ENCODE measurements around the gene CDC25C. TPM values are rescaled to one million over a fixed set of nuclear protein-coding genes. Genes with fewer than 3 reads are reported as not detected.

Gene CDC25C
- total and polyA plus RNA-seq, 9 of the 15 experiments (the other 6 are each of a cell fraction or from before 2014, with no cell fraction given) = 19.1 to 63.7 (median 31.9) TPM

DNA sequence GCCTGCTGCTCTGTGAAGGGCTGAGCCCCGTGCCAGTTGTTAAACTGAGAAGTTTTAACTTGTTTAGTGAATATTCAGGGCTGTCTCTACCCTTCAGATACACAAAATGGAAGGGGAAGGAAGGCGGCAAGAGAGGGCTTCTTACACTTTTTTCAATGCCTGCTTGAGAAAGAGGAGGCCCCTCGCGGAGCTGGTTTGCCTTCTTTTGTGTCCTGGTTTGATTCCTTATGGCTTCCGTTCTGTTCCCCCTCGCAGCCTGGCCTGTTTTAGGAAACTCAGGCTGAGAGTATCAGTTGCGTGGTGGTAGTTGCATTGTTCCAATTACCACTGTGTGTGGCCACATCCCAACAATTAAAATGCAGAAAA lies 7.5 kb upstream of the CDC25C start (continued):
- TF ChIP-seq, protein P1, sequence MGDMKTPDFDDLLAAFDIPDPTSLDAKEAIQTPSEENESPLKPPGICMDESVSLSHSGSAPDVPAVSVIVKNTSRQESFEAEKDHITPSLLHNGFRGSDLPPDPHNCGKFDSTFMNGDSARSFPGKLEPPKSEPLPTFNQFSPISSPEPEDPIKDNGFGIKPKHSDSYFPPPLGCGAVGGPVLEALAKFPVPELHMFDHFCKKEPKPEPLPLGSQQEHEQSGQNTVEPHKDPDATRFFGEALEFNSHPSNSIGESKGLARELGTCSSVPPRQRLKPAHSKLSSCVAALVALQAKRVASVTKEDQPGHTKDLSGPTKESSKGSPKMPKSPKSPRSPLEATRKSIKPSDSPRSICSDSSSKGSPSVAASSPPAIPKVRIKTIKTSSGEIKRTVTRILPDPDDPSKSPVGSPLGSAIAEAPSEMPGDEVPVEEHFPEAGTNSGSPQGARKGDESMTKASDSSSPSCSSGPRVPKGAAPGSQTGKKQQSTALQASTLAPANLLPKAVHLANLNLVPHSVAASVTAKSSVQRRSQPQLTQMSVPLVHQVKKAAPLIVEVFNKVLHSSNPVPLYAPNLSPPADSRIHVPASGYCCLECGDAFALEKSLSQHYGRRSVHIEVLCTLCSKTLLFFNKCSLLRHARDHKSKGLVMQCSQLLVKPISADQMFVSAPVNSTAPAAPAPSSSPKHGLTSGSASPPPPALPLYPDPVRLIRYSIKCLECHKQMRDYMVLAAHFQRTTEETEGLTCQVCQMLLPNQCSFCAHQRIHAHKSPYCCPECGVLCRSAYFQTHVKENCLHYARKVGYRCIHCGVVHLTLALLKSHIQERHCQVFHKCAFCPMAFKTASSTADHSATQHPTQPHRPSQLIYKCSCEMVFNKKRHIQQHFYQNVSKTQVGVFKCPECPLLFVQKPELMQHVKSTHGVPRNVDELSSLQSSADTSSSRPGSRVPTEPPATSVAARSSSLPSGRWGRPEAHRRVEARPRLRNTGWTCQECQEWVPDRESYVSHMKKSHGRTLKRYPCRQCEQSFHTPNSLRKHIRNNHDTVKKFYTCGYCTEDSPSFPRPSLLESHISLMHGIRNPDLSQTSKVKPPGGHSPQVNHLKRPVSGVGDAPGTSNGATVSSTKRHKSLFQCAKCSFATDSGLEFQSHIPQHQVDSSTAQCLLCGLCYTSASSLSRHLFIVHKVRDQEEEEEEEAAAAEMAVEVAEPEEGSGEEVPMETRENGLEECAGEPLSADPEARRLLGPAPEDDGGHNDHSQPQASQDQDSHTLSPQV (IDR thresholded peaks at IDR 0.05) = 0 out of 2 replicates have a peak, but pooled peaks have one; percentile 22

DNA sequence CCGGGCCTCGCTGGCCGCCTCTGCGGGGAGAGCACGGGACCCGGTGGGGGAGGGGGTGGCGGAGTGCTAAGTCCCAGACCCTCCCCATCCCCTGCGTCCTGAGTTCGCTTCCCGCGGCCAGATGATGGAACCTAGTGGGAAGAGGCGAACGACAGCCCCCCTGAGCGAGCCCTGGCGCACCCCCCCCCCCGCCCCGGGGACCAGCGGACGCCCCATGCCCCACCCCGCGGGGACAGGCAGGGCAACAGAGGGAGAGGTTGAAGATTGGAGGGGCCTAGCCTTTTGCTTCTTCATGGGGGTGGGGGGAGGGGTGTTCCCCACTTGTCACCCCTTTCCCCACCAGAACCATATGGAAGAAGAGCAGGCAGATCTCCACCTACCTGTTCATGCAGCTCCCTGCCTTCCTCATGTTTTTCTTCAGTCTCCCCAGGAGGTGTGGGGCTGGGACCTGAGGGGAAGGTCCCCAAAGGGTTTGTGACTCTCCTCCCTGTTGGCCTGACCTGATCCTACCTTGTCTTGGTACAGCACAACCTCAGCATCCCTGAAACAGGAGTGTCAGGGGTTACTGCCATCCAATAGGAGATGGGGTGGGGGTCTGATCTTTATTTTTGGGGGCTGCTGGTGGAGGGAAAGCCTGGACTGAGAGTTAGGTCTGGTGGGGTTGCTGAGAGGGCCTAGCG lies 6.9 kb upstream of the CDC25C start:
- peak overlapping the region; percentile 91 to 96 for H3K9ac ChIP-seq (ENCODE audit: insufficient read depth in 1 of 2, low read depth in 2 of 2, low read length in 2 of 2)
- BruUV-seq (replicated peaks) = no TSS peak
- ChIA-PET POLR2A (interaction anchor here (0.6 to 7.9 kb wide), 36 partner anchors 7 to 205 kb away, joined by 3 to 416 read pairs (median 4); partner anchors contain the start of genes BRD8, CDC23, CDC25C and EGR1), CTCF (ENCODE audit: low intra/inter-chr PET ratio) (interaction anchor here (0.6 to 5.4 kb wide), 2 partner anchors 14 to 1310 kb away, joined by 4 to 31 read pairs; partner anchors contain the start of gene KDM3B)
- H3K9me1 ChIP-seq (ENCODE audit: control insufficient read depth, insufficient read depth, low read length) = peaks cover 5% of the 10 kb centered on the region
- H3K79me2 ChIP-seq (ENCODE audit: control insufficient read depth, insufficient read depth, low read length) = peaks cover 39% of the 10 kb centered on the region
- H3K4me2 ChIP-seq (ENCODE audit: insufficient read depth, low read length) = peak overlapping the region; percentile 99
- 0 out of 2 replicates have a peak, but pooled peaks cover 7% of the 10 kb centered on the region for H4K20me1 ChIP-seq (replicated peaks; ENCODE audit: control insufficient read depth, insufficient read depth, low read length)
- H3K36me3 ChIP-seq (ENCODE audit: control insufficient read depth, insufficient read depth, low read length) = peaks cover 34% of the 10 kb centered on the region
- intact Hi-C loops (cut with micrococcal nuclease) (loop anchor here (2.0 kb wide), 1 partner anchor 14 kb away; the partner anchor contains the start of gene KDM3B), in situ Hi-C loops (cut with MboI) (no loop called here)
- peak overlapping the region; percentile 63 for H3K4me3 ChIP-seq
- FAIRE-seq (no peak), DNase-seq (ENCODE audit: extremely low read depth in 1 of 4, low spot score in 3 of 4) (peak in 2 of 4 experiments; percentile 88 to 89), ATAC-seq (peak; percentile 36)
- H3K27ac ChIP-seq (ENCODE audit: extremely low read depth, low read depth, low read length) = peak overlapping the region; percentile 97
- peak overlapping the region; percentile 98; the same call in 1 of the 2 replicates for H2AFZ ChIP-seq (ENCODE audit: low read depth, low read length)
- H3K27me3 ChIP-seq (ENCODE audit: control insufficient read depth in 2 of 2, insufficient read depth in 2 of 2, low read length in 2 of 2) = no peaks in the 10 kb centered on the region
- H3K4me1 ChIP-seq (replicated peaks in 1 of 2; ENCODE audit: control insufficient read depth in 2 of 2, insufficient read depth in 2 of 2, low read length in 2 of 2) = peaks cover 9 to 28% of the 10 kb centered on the region in 2 experiments
- no peaks in the 10 kb centered on the region for H3K9me3 ChIP-seq (replicated peaks; ENCODE audit: control insufficient read depth, insufficient read depth, low read depth, low read length)
- WGBS (ENCODE audit: insufficient coverage, low coverage, missing lambda C conversion rate) = 0% methylated on average over 1 of the region's 22 CpGs
- TF ChIP-seq RBM25 (IDR thresholded peaks at IDR 0.05; ENCODE audit: low read depth, low read length, severe bottlenecking) = no peak
- peak; percentile 91 for TF ChIP-seq BHLHE40 (IDR thresholded peaks at IDR 0.05; ENCODE audit: low read length)
- TF ChIP-seq RNF2 (IDR thresholded peaks at IDR 0.05) = no peak
- 0 out of 4 replicates have a peak, but pooled peaks of 1 of the 2 experiments have one; percentile 36 for TF ChIP-seq TBL1XR1 (IDR thresholded peaks at IDR 0.05; ENCODE audit: low read length in 2 of 2)
- TF ChIP-seq, protein P2, sequence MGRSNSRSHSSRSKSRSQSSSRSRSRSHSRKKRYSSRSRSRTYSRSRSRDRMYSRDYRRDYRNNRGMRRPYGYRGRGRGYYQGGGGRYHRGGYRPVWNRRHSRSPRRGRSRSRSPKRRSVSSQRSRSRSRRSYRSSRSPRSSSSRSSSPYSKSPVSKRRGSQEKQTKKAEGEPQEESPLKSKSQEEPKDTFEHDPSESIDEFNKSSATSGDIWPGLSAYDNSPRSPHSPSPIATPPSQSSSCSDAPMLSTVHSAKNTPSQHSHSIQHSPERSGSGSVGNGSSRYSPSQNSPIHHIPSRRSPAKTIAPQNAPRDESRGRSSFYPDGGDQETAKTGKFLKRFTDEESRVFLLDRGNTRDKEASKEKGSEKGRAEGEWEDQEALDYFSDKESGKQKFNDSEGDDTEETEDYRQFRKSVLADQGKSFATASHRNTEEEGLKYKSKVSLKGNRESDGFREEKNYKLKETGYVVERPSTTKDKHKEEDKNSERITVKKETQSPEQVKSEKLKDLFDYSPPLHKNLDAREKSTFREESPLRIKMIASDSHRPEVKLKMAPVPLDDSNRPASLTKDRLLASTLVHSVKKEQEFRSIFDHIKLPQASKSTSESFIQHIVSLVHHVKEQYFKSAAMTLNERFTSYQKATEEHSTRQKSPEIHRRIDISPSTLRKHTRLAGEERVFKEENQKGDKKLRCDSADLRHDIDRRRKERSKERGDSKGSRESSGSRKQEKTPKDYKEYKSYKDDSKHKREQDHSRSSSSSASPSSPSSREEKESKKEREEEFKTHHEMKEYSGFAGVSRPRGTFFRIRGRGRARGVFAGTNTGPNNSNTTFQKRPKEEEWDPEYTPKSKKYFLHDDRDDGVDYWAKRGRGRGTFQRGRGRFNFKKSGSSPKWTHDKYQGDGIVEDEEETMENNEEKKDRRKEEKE (IDR thresholded peaks at IDR 0.05; ENCODE audit: borderline replicate concordance in 1 of 2, control insufficient read depth in 1 of 2, low read depth in 2 of 2, low read length in 1 of 2) = 0 out of 4 replicates have a peak, but pooled peaks of 1 of the 2 experiments have one; percentile 53

Data from K562 (cell line).